Measurements from ENCODE around the gene ERICH3.

Gene ERICH3

GRCh38 chr1:74571891-74572290 lies 101.7 kb downstream of the ERICH3 start:
- H3K27ac ChIP-seq, result no peak overlapping the region
- TF ChIP-seq CTCF (conservative IDR thresholded peaks at IDR 0.05) (no peak), ZFX (IDR thresholded peaks at IDR 0.05) (no peak)

GRCh38 chr1:74571493-74571800 lies 102.1 kb downstream of the ERICH3 start:
- H3K27ac ChIP-seq, result no peak overlapping the region
- TF ChIP-seq ZFX (IDR thresholded peaks at IDR 0.05) (no peak), CTCF (conservative IDR thresholded peaks at IDR 0.05) (no peak)

- H3K27ac ChIP-seq, result no peak overlapping the region
- TF ChIP-seq ZFX (IDR thresholded peaks at IDR 0.05) (no peak), CTCF (conservative IDR thresholded peaks at IDR 0.05) (no peak)
Observed at GRCh38 chr1:74570797-74571492, 102.6 kb downstream of the ERICH3 start.

GRCh38 chr1:74549932-74550331 lies 123.7 kb downstream of the ERICH3 start:
- no peak overlapping the region for H3K27ac ChIP-seq
- TF ChIP-seq CTCF (conservative IDR thresholded peaks at IDR 0.05), result no peak
- no peak for TF ChIP-seq ZFX (IDR thresholded peaks at IDR 0.05)

- H3K27ac ChIP-seq, result no peak overlapping the region
- TF ChIP-seq ZFX (IDR thresholded peaks at IDR 0.05) (no peak), CTCF (conservative IDR thresholded peaks at IDR 0.05) (no peak)
Observed at GRCh38 chr1:74548961-74549750, 124.4 kb downstream of the ERICH3 start.

- H3K27ac ChIP-seq, result no peak overlapping the region
- TF ChIP-seq ZFX (IDR thresholded peaks at IDR 0.05) (no peak), CTCF (conservative IDR thresholded peaks at IDR 0.05) (no peak)
Observed at GRCh38 chr1:74545821-74546220, 127.8 kb downstream of the ERICH3 start.

- H3K27ac ChIP-seq, result no peak overlapping the region
- TF ChIP-seq ZFX (IDR thresholded peaks at IDR 0.05) (no peak), CTCF (conservative IDR thresholded peaks at IDR 0.05) (no peak)
Observed at GRCh38 chr1:74534241-74534640, 139.4 kb downstream of the ERICH3 start.
